GM18507 (cell line): Measurements from ENCODE around the gene DNAJB12.
A peak's percentile ranks its signal among the peaks of the same experiment; 100 is the strongest.
"Not testable (repeated sequence)": the region's sequence is repeated elsewhere in the genome, so short reads cannot be mapped to it uniquely, and the experiment has no call there.

Experiments used
- DNase-seq: peaks from one replicate; pipeline ENCODE4 v3.0.0; 2011; ENCODE audit warnings: low read depth; ENCODE audit not compliant: insufficient read length; ENCODE audit errors: extremely low spot score
- FAIRE-seq: peaks from 2 replicates; lab custom pipeline; 2011; peaks lifted over from hg19 to GRCh38; lab: Jason Lieb, UNC

Gene DNAJB12

GRCh38 chr10:72319416-72320254 is 35.1 kb downstream of the DNAJB12 start:
- FAIRE-seq: peak; percentile 65

GRCh38 chr10:72318418-72319262 is 36.1 kb downstream of the DNAJB12 start:
- DNase-seq (no peak), FAIRE-seq (no peak)

More at GRCh38 chr10:72319416-72320254, 35.1 kb downstream of the DNAJB12 start:
- DNase-seq: no peak

GRCh38 chr10:72316748-72317435 is 37.8 kb downstream of the DNAJB12 start:
- FAIRE-seq: no peak
- no peak for DNase-seq

- no peak for DNase-seq
- FAIRE-seq: no peak
Measured at GRCh38 chr10:72316386-72316700, 38.4 kb downstream of the DNAJB12 start.

- no peak for FAIRE-seq
Measured at GRCh38 chr10:72315611-72316385, 38.9 kb downstream of the DNAJB12 start.

GRCh38 chr10:72315054-72315453 is 39.7 kb downstream of the DNAJB12 start:
- FAIRE-seq (no peak), DNase-seq (no peak)

More at GRCh38 chr10:72315611-72316385, 38.9 kb downstream of the DNAJB12 start:
- no peak for DNase-seq

- no peak for FAIRE-seq
- DNase-seq: no peak
Measured at GRCh38 chr10:72314263-72314662, 40.5 kb downstream of the DNAJB12 start.

- DNase-seq (no peak), FAIRE-seq (no peak)
Measured at GRCh38 chr10:72312865-72313391, 41.8 kb downstream of the DNAJB12 start.

- no peak for FAIRE-seq
- DNase-seq: no peak
Measured at GRCh38 chr10:72311667-72312066, 43.1 kb downstream of the DNAJB12 start.

- no peak for FAIRE-seq
- no peak for DNase-seq
Measured at GRCh38 chr10:72310636-72311035, 44.1 kb downstream of the DNAJB12 start.

GRCh38 chr10:72310241-72310633 is 44.5 kb downstream of the DNAJB12 start:
- DNase-seq (no peak), FAIRE-seq (no peak)

GRCh38 chr10:72309290-72310240 is 45.2 kb downstream of the DNAJB12 start:
- FAIRE-seq (no peak), DNase-seq (no peak)

GRCh38 chr10:72308320-72308987 is 46.3 kb downstream of the DNAJB12 start:
- DNase-seq (no peak), FAIRE-seq (no peak)

- not testable (repeated sequence) for FAIRE-seq, DNase-seq
Measured at GRCh38 chr10:72307711-72308110, 47.0 kb downstream of the DNAJB12 start.

- no peak for FAIRE-seq
Measured at GRCh38 chr10:72306215-72306760, 48.4 kb downstream of the DNAJB12 start.

GRCh38 chr10:72303424-72304128 is 51.1 kb downstream of the DNAJB12 start:
- DNase-seq: no peak
- no peak for FAIRE-seq

More at GRCh38 chr10:72306215-72306760, 48.4 kb downstream of the DNAJB12 start:
- no peak for DNase-seq
